Right ventricle myocardium inferior (tissue), 1 donor: ENCODE results near the gene TMEM161A. TPM values are rescaled to one million over a fixed set of nuclear protein-coding genes. Genes with fewer than 3 reads are reported as not detected.
"Not testable (repeated sequence)": the region's sequence is repeated elsewhere in the genome, so short reads cannot be mapped to it uniquely, and the experiment has no call there.

ENCODE experiments used
- ATAC-seq: fragments of 200-7000 bp; cut with Tn5 transposase; one replicate; pipeline ENCODE4 v1.9.1; 2020; ENCODE audit warnings: mild to moderate bottlenecking, moderate library complexity
- DNase-seq: peaks from one replicate; pipeline ENCODE4 v3.0.0; 2021; ENCODE audit errors: missing footprints
- intact Hi-C: fragments of 100-400 bp; cut with DNase I; formaldehyde crosslinking; loops from one replicate; pipeline ENCODE4 v1.11.0; 2022
- long read RNA-seq: library from polyadenylated mRNA; unstranded; transcript quantifications from one replicate; pipeline ENCODE4 v2.0.0, GENCODE V29; 2021
- total RNA-seq: library from RNA; stranded (reverse); fragmentation: NEBNext Ultra II Directional; extraction: Animal tissue kit (Norgen Biotek cat#: 25700); gene quantifications from one replicate; pipeline ENCODE4 v1.2.1, GENCODE V29; 2021
- donor health status: DM: no; HTN: yes; CAD: no; lungs with severe emphysema.

TMEM161A gene
- total RNA-seq, result 23.5 TPM
- long read RNA-seq, transcript TMEM161A-201 (12 exons, 1,820 nt), result major isoform, 18 of 26 reads
- long read RNA-seq, partial matches to known transcripts, result 4 of 26 reads
- long read RNA-seq, other reads (novel, unspliced or antisense), result 4 of 26 reads

DNA sequence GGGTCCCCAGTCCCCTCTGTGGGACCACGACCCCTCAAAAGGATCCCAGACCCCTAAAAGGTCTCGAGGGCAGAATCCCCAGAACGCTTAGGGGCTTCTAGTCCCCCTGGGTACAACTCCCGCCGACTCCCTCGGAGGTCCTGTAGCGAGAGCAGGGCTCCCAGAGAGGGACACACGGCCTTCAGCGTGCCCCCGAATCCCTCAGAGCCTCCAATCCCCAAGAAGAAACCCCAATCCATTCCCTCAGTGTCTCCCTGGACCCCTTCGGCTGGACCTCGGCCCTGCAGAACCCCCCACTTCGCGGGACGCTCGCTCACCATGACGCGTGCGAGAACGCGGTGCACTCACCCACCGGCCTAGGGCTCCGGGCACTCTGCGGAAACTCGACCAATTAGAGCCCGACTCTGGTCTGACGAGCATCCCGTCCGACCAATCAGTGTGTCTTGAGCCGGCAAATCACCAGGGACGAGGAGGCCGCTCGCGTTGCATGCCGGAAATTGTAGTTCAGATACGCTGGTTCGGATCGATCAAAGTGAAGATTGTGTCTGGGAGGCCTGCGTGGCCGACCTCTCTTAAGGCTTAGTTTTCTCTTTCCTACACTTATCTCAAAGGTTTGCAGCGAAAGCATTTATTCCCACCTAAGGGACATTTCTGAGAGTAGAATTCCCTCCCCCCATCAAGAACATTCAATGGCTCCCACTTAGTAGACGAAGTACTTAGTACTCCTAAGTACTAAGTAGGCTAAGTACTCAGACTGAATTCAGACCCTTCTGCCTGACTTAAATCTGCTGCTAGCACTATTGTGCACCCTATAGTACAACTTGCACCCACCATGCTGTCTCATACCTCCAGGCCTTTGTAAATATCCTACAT, at the start of gene TMEM161A:
Gene TMEM161A (minus strand): TSS at position 370 of the 873 bp plus-strand sequence. CDS start 50 bp downstream, at position 320.
- intact Hi-C loops, result loop anchor here (2.0 kb wide), 1 partner anchor 76 kb away; the partner anchor contains the start of gene SLC25A42
- DNase-seq, result peak; percentile 98
- ATAC-seq, result peak; percentile 97

DNA sequence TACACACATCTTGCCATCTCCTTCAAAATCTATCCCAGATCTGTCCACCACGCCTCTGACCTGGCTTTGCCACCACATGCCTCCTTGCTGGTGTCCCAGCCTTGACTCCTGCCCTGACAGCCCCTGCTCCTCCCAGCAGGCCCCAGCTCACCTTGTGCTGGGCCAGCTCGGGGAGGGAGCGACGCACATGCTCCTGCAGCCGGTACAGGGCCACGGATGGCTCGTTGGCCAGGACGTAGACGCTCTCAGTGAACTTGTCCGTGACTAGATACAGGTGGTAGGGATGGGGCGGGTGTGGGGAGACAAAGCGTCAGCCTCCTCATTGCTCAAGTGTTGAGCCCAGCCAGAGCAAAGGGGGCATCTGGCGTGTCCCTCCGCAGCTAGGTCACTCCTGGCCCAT, 48.5 kb upstream of the TMEM161A start:
- DNase-seq (no peak), ATAC-seq (no peak)
- intact Hi-C loops, result no loop called here

- DNase-seq, result no peak
- intact Hi-C loops, result no loop called here
- ATAC-seq, result no peak
Observed at GRCh38 chr19:19185853-19186740, 47.8 kb upstream of the TMEM161A start.

DNA sequence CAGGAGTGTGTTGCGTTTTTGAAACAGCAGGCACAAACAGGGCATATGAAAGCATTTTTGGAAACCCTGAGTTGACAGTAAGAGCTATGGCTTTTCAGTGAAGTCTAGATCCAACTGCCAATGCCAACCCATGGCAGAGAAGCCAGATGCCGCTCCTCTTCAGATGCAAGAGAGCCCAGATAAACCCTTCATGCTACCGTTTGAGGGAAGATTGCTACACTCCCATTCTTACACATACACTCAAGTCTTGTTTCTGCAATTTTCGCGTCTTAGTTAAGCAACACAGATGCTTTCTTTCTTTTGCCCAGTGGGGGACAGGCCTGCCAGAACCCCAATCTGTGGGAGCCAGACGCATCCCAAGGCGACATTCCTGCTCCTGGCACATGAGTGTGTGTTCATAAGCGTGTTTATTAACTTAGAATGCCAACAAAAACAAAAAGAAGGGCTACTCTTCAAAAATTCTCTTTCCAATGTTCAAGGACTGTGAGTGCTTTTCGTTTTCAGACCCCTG, 43.3 kb upstream of the TMEM161A start:
- no peak for DNase-seq
- intact Hi-C loops, result no loop called here
- ATAC-seq, result no peak

DNA sequence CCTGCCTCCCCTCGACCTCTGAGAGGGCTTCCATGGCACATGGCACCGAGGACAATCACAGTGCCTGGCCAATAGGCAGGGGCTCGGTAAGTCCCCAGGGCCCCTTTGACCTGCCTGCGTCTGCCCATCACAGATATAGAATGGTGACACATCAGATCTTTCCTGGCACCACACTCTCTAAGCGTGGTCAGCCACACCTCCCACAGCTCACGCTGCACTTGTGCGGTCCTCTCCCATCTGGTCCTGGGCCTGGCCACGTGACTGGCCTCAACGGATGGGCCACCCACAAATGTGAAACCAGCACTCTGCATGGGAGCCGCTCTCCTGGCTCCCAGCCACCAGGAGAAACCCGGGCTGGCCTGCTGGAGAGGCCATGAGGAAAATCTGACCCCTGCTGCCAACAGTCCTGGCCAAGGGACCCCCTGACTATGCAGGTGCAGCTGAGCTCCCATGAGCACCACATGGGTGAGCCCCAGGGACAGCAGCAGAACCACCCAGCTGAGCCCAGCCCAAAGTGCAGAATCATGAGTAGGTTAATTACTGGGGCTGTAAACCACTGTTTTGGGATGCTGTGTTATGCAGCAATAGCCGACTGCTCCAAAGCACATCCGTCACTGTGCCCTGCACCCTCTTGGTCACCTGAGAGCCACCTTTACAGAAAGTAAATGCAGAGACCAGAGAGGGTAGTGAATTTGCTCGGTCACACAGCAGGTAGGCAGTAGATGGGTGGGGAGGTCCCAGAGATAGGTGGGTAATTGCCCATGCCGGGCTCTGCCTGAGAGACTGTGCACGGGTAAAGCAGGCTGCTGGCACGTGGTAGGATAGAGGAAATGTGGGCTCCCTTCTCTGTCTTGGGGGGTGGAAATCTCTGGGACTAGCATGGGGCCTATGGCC, 41.5 kb upstream of the TMEM161A start:
- intact Hi-C loops, result no loop called here
- ATAC-seq (no peak), DNase-seq (no peak)

- intact Hi-C loops, result no loop called here
- DNase-seq (no peak), ATAC-seq (no peak)
Observed at GRCh38 chr19:19176950-19177349, 38.7 kb upstream of the TMEM161A start.

DNA sequence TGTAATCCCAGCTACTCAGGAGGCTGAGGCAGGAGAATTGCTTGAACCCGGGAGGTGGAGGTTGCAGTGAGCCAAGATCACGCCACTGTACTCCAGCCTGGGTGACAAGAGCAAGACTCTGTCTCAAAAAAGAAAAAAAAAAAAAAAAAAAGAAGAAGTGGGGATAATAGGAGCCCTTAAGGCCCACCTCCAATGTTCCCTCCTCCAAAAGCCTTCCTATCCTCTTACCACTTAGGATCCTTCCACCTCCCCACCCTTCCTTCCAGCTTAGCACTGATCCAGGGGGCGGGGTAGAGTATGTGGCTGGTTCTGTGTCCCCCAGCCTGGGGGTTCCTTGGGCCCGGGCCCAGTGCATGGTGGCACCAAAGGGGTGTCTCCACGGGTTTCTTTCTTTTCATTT, 35.0 kb upstream of the TMEM161A start:
- ATAC-seq, DNase-seq, intact Hi-C loops: not testable (repeated sequence)

DNA sequence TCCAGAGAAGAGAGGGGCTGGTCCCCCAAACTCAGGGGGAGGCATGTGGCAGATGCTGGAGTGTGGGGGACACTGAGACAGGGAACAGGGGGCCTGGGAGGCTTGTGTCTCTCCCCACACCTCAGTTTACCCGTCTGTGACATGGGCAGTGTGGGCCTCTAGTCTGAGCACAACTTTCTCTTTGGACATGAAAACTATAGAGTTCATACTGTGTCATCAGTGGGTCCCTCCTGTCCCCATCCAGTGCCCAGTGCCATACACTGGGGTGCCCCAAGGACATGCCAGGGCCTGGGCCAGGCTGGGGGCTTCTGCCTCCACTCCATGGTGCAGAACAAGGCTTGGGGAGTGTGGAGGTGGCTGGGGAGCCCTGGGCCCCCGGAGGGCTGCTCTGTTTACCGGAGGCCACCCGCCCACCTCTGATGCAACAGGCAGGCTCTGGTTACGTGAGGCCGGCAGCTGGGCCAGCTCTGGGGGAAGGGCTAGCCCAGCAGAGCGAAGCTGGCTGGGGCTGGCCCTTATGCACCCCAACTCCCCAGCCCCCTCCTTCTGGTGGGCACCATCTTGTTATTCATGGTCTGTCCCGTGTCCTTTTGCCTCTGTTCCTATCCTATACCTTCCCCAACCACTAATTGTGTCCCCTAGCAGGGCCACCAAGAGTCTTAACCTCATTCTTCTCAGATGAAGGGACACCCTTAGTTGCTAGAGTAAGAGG, 33.7 kb upstream of the TMEM161A start:
- ATAC-seq, result no peak
- intact Hi-C loops, result no loop called here
- DNase-seq, result no peak

GRCh38 chr19:19170873-19171672, 32.8 kb upstream of the TMEM161A start:
- ATAC-seq (no peak), DNase-seq (no peak)
- intact Hi-C loops, result no loop called here

DNA sequence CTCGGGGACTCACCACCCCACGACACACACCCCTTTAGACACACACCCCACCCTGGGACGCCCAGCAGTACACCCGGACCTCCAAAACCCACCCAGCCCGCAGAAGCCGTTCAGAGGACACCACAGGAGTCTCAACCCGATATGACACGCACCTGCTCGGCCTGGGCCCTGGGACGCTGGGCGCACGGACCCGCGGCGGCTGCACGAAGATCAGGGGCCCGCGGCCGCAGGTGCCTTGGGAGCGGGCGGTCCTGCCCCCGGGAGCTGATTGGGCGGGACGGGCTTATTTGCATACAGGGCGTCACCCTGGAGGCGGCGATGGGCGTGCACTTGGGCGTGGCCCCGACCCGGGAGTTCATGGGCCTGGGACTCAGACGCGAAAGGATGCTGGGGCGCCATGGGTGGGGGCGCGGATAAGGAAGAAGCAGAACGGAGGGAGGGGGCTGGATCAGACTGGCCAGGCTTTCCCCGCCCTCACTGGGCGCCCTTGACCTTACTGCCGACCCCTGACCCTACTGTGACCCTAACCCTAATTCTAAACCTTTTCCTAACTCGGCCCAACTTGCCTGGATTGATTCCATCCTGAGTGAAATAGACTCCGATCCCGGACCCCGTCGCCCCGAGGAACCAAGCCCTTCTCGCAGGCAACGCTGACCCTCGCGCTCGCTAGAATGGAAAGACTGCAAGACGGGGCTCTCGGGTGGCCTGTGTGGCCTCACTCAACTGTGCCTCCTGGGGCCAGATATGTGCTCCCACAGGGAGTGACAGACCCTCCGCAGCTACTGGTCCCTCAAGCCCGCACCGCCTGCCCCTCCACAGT, 32.0 kb upstream of the TMEM161A start, which contains the start of gene MEF2B:
Gene MEF2B (minus strand): TSS at position 211 of the 820 bp plus-strand sequence. CDS start 19,528 bp downstream, outside the sequence.
- DNase-seq (peak; percentile 91), ATAC-seq (peak; percentile 86)
- intact Hi-C loops, result no loop called here

- intact Hi-C loops, result no loop called here
- no peak for ATAC-seq
- no peak for DNase-seq
Observed at GRCh38 chr19:19169236-19170052, 31.2 kb upstream of the TMEM161A start.

DNA sequence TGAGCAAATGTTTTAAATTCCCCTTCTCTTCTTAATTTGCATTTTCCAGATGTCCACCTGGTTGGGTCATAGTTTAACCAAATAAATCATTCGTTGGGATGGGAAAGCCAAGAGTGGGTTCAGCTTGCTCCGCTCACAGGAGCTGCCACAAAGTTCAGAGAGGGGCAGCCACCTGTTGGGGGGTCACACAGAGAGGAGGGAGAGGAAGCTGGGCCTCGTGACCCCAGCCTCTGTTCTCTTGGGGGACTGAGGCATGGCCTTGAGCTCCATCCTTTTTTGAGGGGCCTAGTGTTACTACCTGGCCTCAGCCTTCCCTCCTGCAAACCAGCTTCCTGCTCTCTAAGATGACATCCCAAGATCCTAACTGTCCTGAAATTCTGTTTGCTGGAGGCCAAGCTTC, 29.3 kb upstream of the TMEM161A start:
- ATAC-seq (no peak), DNase-seq (no peak)
- intact Hi-C loops, result no loop called here

DNA sequence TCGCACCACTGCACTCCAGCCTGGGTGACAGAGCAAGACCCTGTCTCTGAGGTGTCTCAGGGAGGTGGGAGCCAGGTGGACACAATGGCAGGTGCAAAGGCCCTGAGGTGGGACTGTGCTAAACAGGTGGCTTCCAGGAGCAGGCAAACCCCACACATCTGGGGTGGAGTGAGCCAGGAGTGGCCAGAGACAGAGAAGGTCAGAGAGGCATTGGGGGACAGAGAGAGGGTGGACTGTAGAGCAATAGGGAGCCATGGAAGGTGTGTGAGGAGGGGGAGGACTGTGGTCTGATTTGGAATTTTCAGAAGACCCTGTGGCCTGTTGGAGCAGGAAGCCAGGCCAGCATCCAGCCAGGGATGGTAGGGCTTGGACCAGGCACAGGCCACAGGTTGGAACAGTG, 27.1 kb upstream of the TMEM161A start:
- ATAC-seq (no peak), DNase-seq (no peak)
- intact Hi-C loops, result no loop called here

GRCh38 chr19:19162495-19162894, 24.2 kb upstream of the TMEM161A start:
- intact Hi-C loops, result no loop called here
- ATAC-seq (no peak), DNase-seq (no peak)

GRCh38 chr19:19160461-19161035, 22.3 kb upstream of the TMEM161A start:
- ATAC-seq (no peak), DNase-seq (no peak)
- intact Hi-C loops, result no loop called here
